Panc1 (cell line): ENCODE measurements around the gene ZNF236. TPM values are rescaled to one million over a fixed set of nuclear protein-coding genes. Genes with fewer than 3 reads are reported as not detected.

Source experiments
- ATAC-seq: fragments of 200-7000 bp; cut with Tn5 transposase; 2 replicates; pipeline ENCODE4 v1.9.1; 2020; ENCODE audit warnings: mild to moderate bottlenecking, moderate library complexity
- BruUV-seq: library from RNA; stranded (reverse); fragments of 400-500 nt; replicated peaks from 2 replicates; lab custom pipeline; 2021; lab: Mats Ljungman, UMichigan
- CTCF ChIA-PET: fragments of 300-600 bp; sonication (Branson Sonifier 250); formaldehyde crosslinking; loops from one replicate; lab custom pipeline; 2022; ENCODE audit warnings: antibody characterized with exemption; lab: Charles Lee
- POLR2A ChIA-PET: fragments of 300-600 bp; sonication (Branson Sonifier 250); formaldehyde crosslinking; loops from one replicate; lab custom pipeline; 2022; ENCODE audit warnings: antibody characterized with exemption; lab: Charles Lee
- DNase-seq: peaks from one replicate; pipeline ENCODE4 v3.0.0-alpha.2; 2010; ENCODE audit warnings: low read depth, low spot score
- H3K27ac ChIP-seq: 2 replicates; pipeline ENCODE4 v1.5.1; 2011; ENCODE audit warnings: mild to moderate bottlenecking, low read length, inconsistent platforms
- H3K27me3 ChIP-seq: fragments of 200-500 bp; sonication (Bioruptor generic); 2 replicates; pipeline ENCODE4 v1.6.0; 2014; ENCODE audit warnings: low read length, inconsistent platforms; ENCODE audit not compliant: control insufficient read depth, insufficient read depth
- H3K36me3 ChIP-seq: fragments of 200-500 bp; sonication (Bioruptor generic); 2 replicates; pipeline ENCODE4 v1.5.1; 2014; ENCODE audit warnings: inconsistent platforms, mild to moderate bottlenecking, low read length, moderate library complexity; ENCODE audit not compliant: control insufficient read depth, insufficient read depth
- H3K4me1 ChIP-seq: 2 replicates; pipeline ENCODE4 v1.5.1; 2011; ENCODE audit warnings: inconsistent platforms, mild to moderate bottlenecking, low read length, moderate library complexity; ENCODE audit not compliant: control insufficient read depth, insufficient read depth
- H3K4me3 ChIP-seq, 2 experiments: 2 replicates each; pipeline ENCODE4 v1.5.1; 2011 to 2012; ENCODE audit warnings: low read depth in 2 of 2, low read length in 2 of 2, mild to moderate bottlenecking in 2 of 2, inconsistent platforms in 1 of 2, moderate library complexity in 1 of 2
- H3K9me3 ChIP-seq: fragments of 200-500 bp; sonication (Bioruptor generic); 2 replicates; pipeline ENCODE4 v1.5.1; 2014; ENCODE audit warnings: low read depth, mild to moderate bottlenecking, inconsistent platforms, low read length, moderate library complexity; ENCODE audit not compliant: control insufficient read depth, insufficient read depth
- CTCF ChIP-seq: fragments of 450-650 bp; IDR thresholded peaks from 2 replicates; pipeline ENCODE4 v1.5.1; 2017; ENCODE audit warnings: mild to moderate bottlenecking
- POLR2AphosphoS5 ChIP-seq: IDR thresholded peaks from 2 replicates; pipeline ENCODE4 v1.6.1; 2012; ENCODE audit warnings: mild to moderate bottlenecking, low read depth, low read length, moderate library complexity
- REST ChIP-seq, 2 experiments: IDR thresholded peaks; 2 replicates each; pipeline ENCODE4 v1.6.1; 2011 to 2012; ENCODE audit warnings: low read depth in 2 of 2, control low read depth in 1 of 2, low read length in 1 of 2, mild to moderate bottlenecking in 1 of 2, moderate library complexity in 1 of 2; ENCODE audit not compliant: insufficient read depth in 1 of 2
- in situ Hi-C: cut with HindIII; loops from 2 replicates; pipeline ENCODE4 v1.10.0; 2016; ENCODE audit warnings: low sequenced_read_pairs, low pct_unique_long_range_greater_than_20kb
- intact Hi-C: fragments of 100-400 bp; cut with micrococcal nuclease; formaldehyde crosslinking; loops from one replicate; pipeline ENCODE4 v1.10.0; 2022; ENCODE audit not compliant: unreplicated experiment
- total RNA-seq: library from RNA; stranded (reverse); gene quantifications from one replicate; pipeline ENCODE4 v1.2.1, GENCODE V29; 2021; ENCODE audit not compliant: unreplicated experiment

The ZNF236 gene
- total RNA-seq, 1 experiment from 2014 or later: 32.2 TPM

- TF ChIP-seq POLR2AphosphoS5 (no peak; the same call in 1 of the 2 replicates), REST (IDR thresholded peaks at IDR 0.05; ENCODE audit: insufficient read depth in 1 of 2, low read depth in 2 of 2, low read length in 1 of 2) (peak; percentile 56 to 79; a peak in 3 of 4 replicates)
- peaks cover 4% of the 10 kb centered on the region for H3K4me1 ChIP-seq
- intact Hi-C loops (loop anchor here (1.0 to 5.0 kb wide), 3 partner anchors 73 to 255 kb away; no protein-coding TSS in a partner anchor), in situ Hi-C loops (no loop called here)
- H3K9me3 ChIP-seq: no peaks in the 10 kb centered on the region
- H3K27me3 ChIP-seq: no peaks in the 10 kb centered on the region
- DNase-seq (no peak), ATAC-seq (peak; percentile 98)
- H3K36me3 ChIP-seq: no peaks in the 10 kb centered on the region
- ChIA-PET CTCF (interaction anchor here (0.8 to 4.0 kb wide), 12 partner anchors 11 to 400 kb away, joined by 3 to 25 read pairs (median 6); no protein-coding TSS in a partner anchor), POLR2A (interaction anchor here (0.6 kb wide), 4 partner anchors 15 to 160 kb away, joined by 3 to 5 read pairs (median 3); no protein-coding TSS in a partner anchor)
- BruUV-seq: no TSS peak
- H3K4me3 ChIP-seq: peak overlapping the region; percentile 41 to 66
- H3K27ac ChIP-seq: no peak overlapping the region; the same call in 1 of the 2 replicates
These were observed 20.5 kb upstream of the ZNF236 start for GRCh38 chr18:76801567-76802505.

GRCh38 chr18:76803413-76803812 is 18.9 kb upstream of the ZNF236 start:
- CTCF ChIA-PET: interaction anchor here (0.5 to 4.0 kb wide), 13 partner anchors 10 to 1841 kb away, joined by 3 to 25 read pairs (median 5); no protein-coding TSS in a partner anchor

More at GRCh38 chr18:76803413-76803812, 18.9 kb upstream of the ZNF236 start:
- in situ Hi-C loops: no loop called here
- Histone ChIP-seq H3K4me3 (peak overlapping the region in 1 of 2 experiments; percentile 35; a peak in 2 of 4 replicates), H3K27me3 (no peaks in the 10 kb centered on the region), H3K36me3 (no peaks in the 10 kb centered on the region), H3K4me1 (peaks cover 4% of the 10 kb centered on the region), H3K9me3 (no peaks in the 10 kb centered on the region), H3K27ac (no peak overlapping the region; the same call in 1 of the 2 replicates)
- no peak for DNase-seq
- POLR2A ChIA-PET: no interaction called here
- no peak for TF ChIP-seq CTCF
- no peak for ATAC-seq
- BruUV-seq: no TSS peak
- intact Hi-C loops: loop anchor here (2.0 to 5.0 kb wide), 2 partner anchors 71 to 254 kb away; no protein-coding TSS in a partner anchor
